ENCODE measurements around the gene ADCY4. TPM values are rescaled to one million over a fixed set of nuclear protein-coding genes. Genes with fewer than 3 reads are reported as not detected.

ADCY4 gene
- total RNA-seq = 1 to 10 TPM; 1.4 to 1.8 TPM

- peak; percentile 46 for DNase-seq
- H3K27me3 Mint-ChIP-seq = peaks cover 24% of the 10 kb centered on the region
- H3K9me3 Mint-ChIP-seq (ENCODE audit: low read depth) = no peaks in the 10 kb centered on the region
- POLR2A ChIA-PET = interaction anchor here (2.2 kb wide), 1 partner anchor 96 kb away, joined by 31 read pairs; the partner anchor contains the start of gene KHNYN
- intact Hi-C loops (cut with DNase I, micrococcal nuclease) = loop anchor here in 1 of 2 experiments (1.0 to 2.0 kb wide), 2 partner anchors 32 to 102 kb away; no protein-coding TSS in a partner anchor
- CTCF ChIA-PET = interaction anchor here (0.7 to 5.0 kb wide), 18 partner anchors 10 to 102 kb away, joined by 3 to 201 read pairs (median 11); partner anchors contain the start of genes CBLN3, KHNYN and LTB4R
- H3K4me1 Mint-ChIP-seq = peaks cover 31% of the 10 kb centered on the region
- H3K36me3 Mint-ChIP-seq (ENCODE audit: low read depth) = peaks cover 8% of the 10 kb centered on the region
- ATAC-seq = no peak
- H3K4me3 Mint-ChIP-seq = peak within 1 kb of the TSS; percentile 38
- H3K27ac Mint-ChIP-seq = no peak within 1 kb of the TSS
Observed at GRCh38 chr14:24334431-24335291, at the start of gene ADCY4. TSS of gene ADCY4 (minus strand) at chr14:24335071. CDS start at chr14:24334652, 419 bp downstream.

- no peaks in the 10 kb centered on the region for H3K36me3 Mint-ChIP-seq (ENCODE audit: low read depth)
- CTCF ChIA-PET = interaction anchor here (0.8 to 1.1 kb wide), 2 partner anchors 51 to 291 kb away, joined by 3 read pairs; no protein-coding TSS in a partner anchor
- no peaks in the 10 kb centered on the region for H3K4me1 Mint-ChIP-seq
- intact Hi-C loops (cut with DNase I, micrococcal nuclease) = no loop called here
- ATAC-seq (no peak), DNase-seq (no peak)
- POLR2A ChIA-PET = no interaction called here
- no peak overlapping the region for H3K27ac Mint-ChIP-seq
- H3K9me3 Mint-ChIP-seq (ENCODE audit: low read depth) = no peaks in the 10 kb centered on the region
- no peak overlapping the region for H3K4me3 Mint-ChIP-seq
- peaks cover 16% of the 10 kb centered on the region for H3K27me3 Mint-ChIP-seq
Observed at GRCh38 chr14:24384169-24384568, 49.3 kb upstream of the ADCY4 start.

- Mint-ChIP-seq H3K36me3 (ENCODE audit: low read depth) (no peaks in the 10 kb centered on the region), H3K9me3 (ENCODE audit: low read depth) (no peaks in the 10 kb centered on the region), H3K27me3 (peaks cover 13% of the 10 kb centered on the region), H3K27ac (no peak overlapping the region), H3K4me3 (no peak overlapping the region), H3K4me1 (no peaks in the 10 kb centered on the region)
- ChIA-PET CTCF (interaction anchor here (0.8 to 1.5 kb wide), 3 partner anchors 16 to 50 kb away, joined by 3 to 4 read pairs (median 4); no protein-coding TSS in a partner anchor), POLR2A (no interaction called here)
- ATAC-seq = no peak
- intact Hi-C loops (cut with DNase I, micrococcal nuclease) = no loop called here
- DNase-seq = no peak
Observed at GRCh38 chr14:24382064-24382371, 47.1 kb upstream of the ADCY4 start.

GRCh38 chr14:24381363-24382063, 46.6 kb upstream of the ADCY4 start:
- CTCF ChIA-PET = interaction anchor here (1.0 to 1.5 kb wide), 2 partner anchors 16 to 49 kb away, joined by 4 read pairs; no protein-coding TSS in a partner anchor
- Mint-ChIP-seq H3K4me3 (no peak overlapping the region), H3K36me3 (ENCODE audit: low read depth) (no peaks in the 10 kb centered on the region), H3K4me1 (no peaks in the 10 kb centered on the region), H3K9me3 (ENCODE audit: low read depth) (no peaks in the 10 kb centered on the region), H3K27me3 (peaks cover 11% of the 10 kb centered on the region), H3K27ac (no peak overlapping the region)
- DNase-seq (peak; percentile 39), ATAC-seq (peak; percentile 92)
- intact Hi-C loops (cut with DNase I, micrococcal nuclease) = no loop called here
- POLR2A ChIA-PET = no interaction called here

GRCh38 chr14:24379907-24380730, 45.2 kb upstream of the ADCY4 start:
- intact Hi-C loops (cut with DNase I, micrococcal nuclease) = no loop called here
- DNase-seq (no peak), ATAC-seq (no peak)
- ChIA-PET POLR2A (no interaction called here), CTCF (no interaction called here)
- H3K27me3 Mint-ChIP-seq = peaks cover 11% of the 10 kb centered on the region
- no peaks in the 10 kb centered on the region for H3K9me3 Mint-ChIP-seq (ENCODE audit: low read depth)
- no peaks in the 10 kb centered on the region for H3K4me1 Mint-ChIP-seq
- H3K27ac Mint-ChIP-seq = no peak overlapping the region
- H3K36me3 Mint-ChIP-seq (ENCODE audit: low read depth) = no peaks in the 10 kb centered on the region
- no peak overlapping the region for H3K4me3 Mint-ChIP-seq

GRCh38 chr14:24378981-24379906, 44.4 kb upstream of the ADCY4 start:
- peaks cover 11% of the 10 kb centered on the region for H3K27me3 Mint-ChIP-seq
- H3K36me3 Mint-ChIP-seq (ENCODE audit: low read depth) = no peaks in the 10 kb centered on the region
- no peaks in the 10 kb centered on the region for H3K9me3 Mint-ChIP-seq (ENCODE audit: low read depth)
- H3K4me3 Mint-ChIP-seq = no peak overlapping the region
- no peak overlapping the region for H3K27ac Mint-ChIP-seq
- ChIA-PET CTCF (interaction anchor here (0.6 to 1.6 kb wide), 3 partner anchors 18 to 57 kb away, joined by 3 to 5 read pairs (median 4); no protein-coding TSS in a partner anchor), POLR2A (interaction anchor here (0.9 kb wide), 1 partner anchor 19 kb away, joined by 3 read pairs; the partner anchor contains the start of gene NYNRIN)
- DNase-seq = no peak
- H3K4me1 Mint-ChIP-seq = no peaks in the 10 kb centered on the region
- no peak for ATAC-seq
- intact Hi-C loops (cut with DNase I, micrococcal nuclease) = no loop called here

- POLR2A ChIA-PET = interaction anchor here (0.9 kb wide), 1 partner anchor 20 kb away, joined by 3 read pairs; the partner anchor contains the start of gene NYNRIN
- no peak for ATAC-seq
- Mint-ChIP-seq H3K27me3 (peaks cover 7% of the 10 kb centered on the region), H3K4me3 (no peak overlapping the region), H3K4me1 (no peaks in the 10 kb centered on the region), H3K9me3 (ENCODE audit: low read depth) (no peaks in the 10 kb centered on the region), H3K27ac (no peak overlapping the region), H3K36me3 (ENCODE audit: low read depth) (no peaks in the 10 kb centered on the region)
- CTCF ChIA-PET = interaction anchor here (0.8 to 1.6 kb wide), 3 partner anchors 16 to 45 kb away, joined by 3 to 5 read pairs (median 4); no protein-coding TSS in a partner anchor
- intact Hi-C loops (cut with DNase I, micrococcal nuclease) = no loop called here
- DNase-seq = no peak
Observed at GRCh38 chr14:24378327-24378726, 43.5 kb upstream of the ADCY4 start.

- ChIA-PET CTCF (interaction anchor here (0.8 to 1.6 kb wide), 5 partner anchors 16 to 60 kb away, joined by 3 to 5 read pairs (median 4); no protein-coding TSS in a partner anchor), POLR2A (no interaction called here)
- intact Hi-C loops (cut with DNase I, micrococcal nuclease) = no loop called here
- H3K36me3 Mint-ChIP-seq (ENCODE audit: low read depth) = no peaks in the 10 kb centered on the region
- H3K27me3 Mint-ChIP-seq = peaks cover 7% of the 10 kb centered on the region
- no peaks in the 10 kb centered on the region for H3K4me1 Mint-ChIP-seq
- no peaks in the 10 kb centered on the region for H3K9me3 Mint-ChIP-seq (ENCODE audit: low read depth)
- ATAC-seq (no peak), DNase-seq (no peak)
- H3K4me3 Mint-ChIP-seq = no peak overlapping the region
- H3K27ac Mint-ChIP-seq = no peak overlapping the region
Observed at GRCh38 chr14:24377657-24378056, 42.8 kb upstream of the ADCY4 start.

GRCh38 chr14:24377126-24377525, 42.3 kb upstream of the ADCY4 start:
- Mint-ChIP-seq H3K36me3 (ENCODE audit: low read depth) (no peaks in the 10 kb centered on the region), H3K4me3 (no peak overlapping the region), H3K27ac (no peak overlapping the region), H3K27me3 (peaks cover 2% of the 10 kb centered on the region), H3K9me3 (ENCODE audit: low read depth) (no peaks in the 10 kb centered on the region), H3K4me1 (no peaks in the 10 kb centered on the region)
- ATAC-seq (no peak), DNase-seq (no peak)
- intact Hi-C loops (cut with DNase I, micrococcal nuclease) = no loop called here
- CTCF ChIA-PET = interaction anchor here (0.9 to 1.3 kb wide), 3 partner anchors 15 to 60 kb away, joined by 3 to 4 read pairs (median 4); no protein-coding TSS in a partner anchor
- POLR2A ChIA-PET = no interaction called here

- DNase-seq (no peak), ATAC-seq (no peak)
- H3K4me1 Mint-ChIP-seq = no peaks in the 10 kb centered on the region
- no peak overlapping the region for H3K4me3 Mint-ChIP-seq
- intact Hi-C loops (cut with DNase I, micrococcal nuclease) = no loop called here
- ChIA-PET POLR2A (no interaction called here), CTCF (interaction anchor here (0.9 to 1.3 kb wide), 2 partner anchors 55 to 61 kb away, joined by 3 to 4 read pairs; no protein-coding TSS in a partner anchor)
- peaks cover 3% of the 10 kb centered on the region for H3K27me3 Mint-ChIP-seq
- H3K9me3 Mint-ChIP-seq (ENCODE audit: low read depth) = no peaks in the 10 kb centered on the region
- no peaks in the 10 kb centered on the region for H3K36me3 Mint-ChIP-seq (ENCODE audit: low read depth)
- H3K27ac Mint-ChIP-seq = no peak overlapping the region
Observed at GRCh38 chr14:24376448-24377070, 41.7 kb upstream of the ADCY4 start.
